ENCODE results near the gene PSTPIP1.

Gene PSTPIP1

GRCh38 chr15:77017091-77017660, 22.2 kb downstream of the PSTPIP1 start:
- Histone ChIP-seq H3K27me3 (no peaks in the 10 kb centered on the region), H3K4me3 (no peak overlapping the region), H3K4me2 (peak overlapping the region; percentile 99), H3K27ac (peak overlapping the region; percentile 59), H3K4me1 (peaks cover 96% of the 10 kb centered on the region), H3K36me3 (no peaks in the 10 kb centered on the region), H4K20me1 (peaks cover 49% of the 10 kb centered on the region), H3K9ac (peak overlapping the region; percentile 39; the same call in 1 of the 2 replicates), H3K9me3 (no peaks in the 10 kb centered on the region)
- TF ChIP-seq Cebpa-rat (IDR thresholded peaks at IDR 0.05): no peak

GRCh38 chr15:77017761-77018720, 23.1 kb downstream of the PSTPIP1 start:
- no peak for TF ChIP-seq Cebpa-rat (IDR thresholded peaks at IDR 0.05)
- H3K36me3 ChIP-seq: no peaks in the 10 kb centered on the region
- H3K4me2 ChIP-seq: peak overlapping the region; percentile 99
- H3K9me3 ChIP-seq: no peaks in the 10 kb centered on the region
- peaks cover 49% of the 10 kb centered on the region for H4K20me1 ChIP-seq
- H3K4me3 ChIP-seq: no peak overlapping the region
- no peaks in the 10 kb centered on the region for H3K27me3 ChIP-seq
- peak overlapping the region; percentile 52 for H3K27ac ChIP-seq
- H3K9ac ChIP-seq: peak overlapping the region; percentile 39
- H3K4me1 ChIP-seq: peaks cover 100% of the 10 kb centered on the region

GRCh38 chr15:77018796-77019505, 24.0 kb downstream of the PSTPIP1 start:
- peak overlapping the region; percentile 39 for H3K9ac ChIP-seq

GRCh38 chr15:77019521-77020331, 24.8 kb downstream of the PSTPIP1 start:
- no peak for TF ChIP-seq Cebpa-rat (IDR thresholded peaks at IDR 0.05)
- Histone ChIP-seq H4K20me1 (peaks cover 45% of the 10 kb centered on the region), H3K36me3 (no peaks in the 10 kb centered on the region), H3K27ac (peak overlapping the region; percentile 52), H3K9me3 (no peaks in the 10 kb centered on the region), H3K4me3 (0 out of 2 replicates have a peak overlapping the region, but pooled peaks have one; percentile 22), H3K4me2 (peak overlapping the region; percentile 99), H3K9ac (peak overlapping the region; percentile 39), H3K4me1 (peaks cover 89% of the 10 kb centered on the region), H3K27me3 (no peaks in the 10 kb centered on the region)

More at GRCh38 chr15:77018796-77019505, 24.0 kb downstream of the PSTPIP1 start:
- Histone ChIP-seq H3K4me3 (0 out of 2 replicates have a peak overlapping the region, but pooled peaks have one; percentile 22), H4K20me1 (peaks cover 49% of the 10 kb centered on the region), H3K4me2 (peak overlapping the region; percentile 99), H3K27me3 (no peaks in the 10 kb centered on the region), H3K9me3 (no peaks in the 10 kb centered on the region), H3K36me3 (no peaks in the 10 kb centered on the region), H3K27ac (peak overlapping the region; percentile 52), H3K4me1 (peaks cover 96% of the 10 kb centered on the region)
- no peak for TF ChIP-seq Cebpa-rat (IDR thresholded peaks at IDR 0.05)

- H3K4me3 ChIP-seq: no peak overlapping the region
- no peaks in the 10 kb centered on the region for H3K27me3 ChIP-seq
- no peaks in the 10 kb centered on the region for H3K9me3 ChIP-seq
- no peak for TF ChIP-seq Cebpa-rat (IDR thresholded peaks at IDR 0.05)
- H3K9ac ChIP-seq: no peak overlapping the region
- H3K27ac ChIP-seq: peak overlapping the region; percentile 52; the same call in 1 of the 2 replicates
- peak overlapping the region; percentile 99 for H3K4me2 ChIP-seq
- H4K20me1 ChIP-seq: peaks cover 42% of the 10 kb centered on the region
- H3K36me3 ChIP-seq: no peaks in the 10 kb centered on the region
- peaks cover 81% of the 10 kb centered on the region for H3K4me1 ChIP-seq
These were observed 25.6 kb downstream of the PSTPIP1 start for GRCh38 chr15:77020348-77021087.

- Histone ChIP-seq H3K27me3 (no peaks in the 10 kb centered on the region), H3K4me1 (peaks cover 78% of the 10 kb centered on the region), H3K36me3 (no peaks in the 10 kb centered on the region), H3K4me2 (peak overlapping the region; percentile 99), H3K9ac (no peak overlapping the region), H3K27ac (peak overlapping the region; percentile 22; the same call in 1 of the 2 replicates), H3K9me3 (no peaks in the 10 kb centered on the region), H3K4me3 (no peak overlapping the region), H4K20me1 (peaks cover 38% of the 10 kb centered on the region)
- TF ChIP-seq Cebpa-rat (IDR thresholded peaks at IDR 0.05): no peak
These were observed 26.2 kb downstream of the PSTPIP1 start for GRCh38 chr15:77021088-77021481.

GRCh38 chr15:77021803-77022381, 27.0 kb downstream of the PSTPIP1 start:
- H3K27ac ChIP-seq: peak overlapping the region; percentile 60
- H3K36me3 ChIP-seq: no peaks in the 10 kb centered on the region
- H3K4me1 ChIP-seq: peaks cover 78% of the 10 kb centered on the region
- peak overlapping the region; percentile 99 for H3K4me2 ChIP-seq
- no peaks in the 10 kb centered on the region for H3K27me3 ChIP-seq
- peak overlapping the region; percentile 43; the same call in 1 of the 2 replicates for H3K9ac ChIP-seq
- H3K9me3 ChIP-seq: no peaks in the 10 kb centered on the region
- no peak for TF ChIP-seq Cebpa-rat (IDR thresholded peaks at IDR 0.05)
- H3K4me3 ChIP-seq: no peak overlapping the region
- H4K20me1 ChIP-seq: peaks cover 30% of the 10 kb centered on the region
